SK-N-MC (cell line): ENCODE results near the gene SNRNP48.

ENCODE experiments used
- DNase-seq: peaks from one replicate; pipeline ENCODE4 v3.0.0-alpha.2; 2011; ENCODE audit warnings: low read depth, low spot score
- H3K27ac ChIP-seq: fragments of 200-600 bp; sonication (generic); 2 replicates; pipeline ENCODE4 v1.5.1; 2016; ENCODE audit warnings: mixed run types
- H3K36me3 ChIP-seq: fragments of 200-600 bp; sonication (generic); 2 replicates; pipeline ENCODE4 v1.6.1; 2017; ENCODE audit warnings: antibody characterized with exemption, low read length, mixed read lengths; ENCODE audit not compliant: insufficient read depth
- H3K4me3 ChIP-seq: fragments of 200-600 bp; sonication (generic); 2 replicates; pipeline ENCODE4 v1.5.1; 2016
- H3K9ac ChIP-seq: fragments of 200-600 bp; sonication (generic); 2 replicates; pipeline ENCODE4 v1.8.0; 2017; ENCODE audit warnings: mixed run types, mixed read lengths; ENCODE audit not compliant: insufficient read length
- H3K9me3 ChIP-seq: fragments of 200-600 bp; sonication (generic); 2 replicates; pipeline ENCODE4 v1.6.1; 2017; ENCODE audit warnings: low read depth, mild to moderate bottlenecking, antibody characterized with exemption, low read length, moderate library complexity, mixed read lengths
- EZH2 ChIP-seq: fragments of 200-600 bp; sonication (generic); IDR thresholded peaks from one replicate; pipeline ENCODE4 v1.6.1; 2017; ENCODE audit warnings: antibody characterized with exemption
- FOXP2 ChIP-seq: optimal IDR thresholded peaks from 2 replicates; pipeline ENCODE3; 2011; ENCODE audit warnings: mild to moderate bottlenecking, moderate library complexity; ENCODE audit not compliant: insufficient read depth; ENCODE audit errors: extremely low read length, control extremely low read depth
- POLR2AphosphoS5 ChIP-seq: IDR thresholded peaks from 2 replicates; pipeline ENCODE4 v1.6.1; 2012; ENCODE audit warnings: mild to moderate bottlenecking, low read depth, low read length, borderline replicate concordance

SNRNP48 gene

GRCh38 chr6:7624796-7625710 lies 35.1 kb downstream of the SNRNP48 start:
- TF ChIP-seq FOXP2: no peak
- no peak for TF ChIP-seq POLR2AphosphoS5
- TF ChIP-seq EZH2: no peak
- no peaks in the 10 kb centered on the region for H3K9me3 ChIP-seq
- H3K27ac ChIP-seq: peak overlapping the region; percentile 55
- no peak overlapping the region for H3K9ac ChIP-seq
- DNase-seq: peak; percentile 51
- H3K4me3 ChIP-seq: peak overlapping the region; percentile 36; the same call in 1 of the 2 replicates
- H3K36me3 ChIP-seq: no peaks in the 10 kb centered on the region

GRCh38 chr6:7628479-7628878 lies 38.5 kb downstream of the SNRNP48 start:
- no peak for DNase-seq
- TF ChIP-seq FOXP2 (no peak), EZH2 (no peak), POLR2AphosphoS5 (no peak)
- Histone ChIP-seq H3K9me3 (no peaks in the 10 kb centered on the region), H3K4me3 (no peak overlapping the region), H3K36me3 (no peaks in the 10 kb centered on the region), H3K27ac (no peak overlapping the region), H3K9ac (no peak overlapping the region)

GRCh38 chr6:7628909-7629308 lies 38.9 kb downstream of the SNRNP48 start:
- H3K4me3 ChIP-seq: no peak overlapping the region
- no peak overlapping the region for H3K9ac ChIP-seq
- TF ChIP-seq POLR2AphosphoS5: no peak
- TF ChIP-seq EZH2: no peak
- no peak for TF ChIP-seq FOXP2
- H3K36me3 ChIP-seq: no peaks in the 10 kb centered on the region
- H3K27ac ChIP-seq: no peak overlapping the region
- H3K9me3 ChIP-seq: no peaks in the 10 kb centered on the region
- DNase-seq: no peak

DNA sequence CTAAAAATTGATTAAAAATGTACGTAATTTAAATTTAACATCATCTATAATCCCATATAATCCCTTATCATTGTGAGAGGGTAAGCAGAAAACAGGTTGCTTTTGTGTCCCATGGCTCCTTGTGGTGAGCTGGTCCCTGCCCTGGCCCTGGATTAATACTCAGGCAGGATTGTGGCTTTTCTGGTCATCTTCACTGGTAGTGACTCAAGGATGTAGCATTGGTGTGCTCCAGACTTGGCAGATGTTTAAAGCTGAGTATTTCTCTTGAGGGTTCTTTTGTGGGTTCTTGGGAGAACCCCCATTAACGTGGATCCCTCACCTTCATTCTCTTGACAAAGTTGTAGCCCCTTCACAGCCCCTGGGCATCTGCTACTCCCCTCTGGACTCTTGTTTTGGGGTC lies 39.3 kb downstream of the SNRNP48 start:
- DNase-seq: no peak
- Histone ChIP-seq H3K36me3 (no peaks in the 10 kb centered on the region), H3K9ac (no peak overlapping the region), H3K27ac (no peak overlapping the region), H3K4me3 (no peak overlapping the region), H3K9me3 (no peaks in the 10 kb centered on the region)
- TF ChIP-seq EZH2 (no peak), FOXP2 (no peak), POLR2AphosphoS5 (no peak)

GRCh38 chr6:7630792-7631191 lies 40.8 kb downstream of the SNRNP48 start:
- TF ChIP-seq POLR2AphosphoS5: no peak
- TF ChIP-seq EZH2: no peak
- no peak for TF ChIP-seq FOXP2
- DNase-seq: no peak
- H3K36me3 ChIP-seq: no peaks in the 10 kb centered on the region
- no peak overlapping the region for H3K27ac ChIP-seq
- no peak overlapping the region for H3K9ac ChIP-seq
- H3K4me3 ChIP-seq: no peak overlapping the region
- H3K9me3 ChIP-seq: no peaks in the 10 kb centered on the region

DNA sequence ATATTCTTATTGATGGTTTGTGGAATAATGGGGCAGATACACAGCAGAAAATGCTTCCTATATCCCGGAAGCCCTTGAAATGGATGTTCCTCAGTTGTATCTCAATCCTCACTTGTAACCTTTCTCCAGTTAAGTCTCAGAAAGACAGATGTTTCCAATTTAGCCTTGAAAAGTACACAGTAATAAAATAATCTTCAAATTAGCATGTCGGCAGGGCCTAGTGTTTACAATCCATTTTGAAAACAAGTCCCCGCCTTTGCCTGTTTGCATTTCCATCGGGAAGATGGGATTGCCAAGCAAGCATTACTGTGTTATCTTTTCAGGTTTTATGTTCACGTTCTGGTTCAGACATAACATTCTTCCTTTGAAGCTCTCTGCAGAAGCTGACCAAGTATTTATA lies 41.5 kb downstream of the SNRNP48 start:
- no peak overlapping the region; the same call in 1 of the 2 replicates for H3K27ac ChIP-seq
- TF ChIP-seq EZH2 (no peak), POLR2AphosphoS5 (no peak), FOXP2 (peak; percentile 97)
- no peak overlapping the region; the same call in 1 of the 2 replicates for H3K4me3 ChIP-seq
- no peak overlapping the region for H3K9ac ChIP-seq
- no peaks in the 10 kb centered on the region for H3K9me3 ChIP-seq
- H3K36me3 ChIP-seq: no peaks in the 10 kb centered on the region
- DNase-seq: peak; percentile 62

GRCh38 chr6:7632501-7633290 lies 42.7 kb downstream of the SNRNP48 start:
- TF ChIP-seq FOXP2 (no peak), EZH2 (no peak), POLR2AphosphoS5 (no peak)
- H3K4me3 ChIP-seq: no peak overlapping the region
- no peak overlapping the region for H3K9ac ChIP-seq
- DNase-seq: no peak
- H3K36me3 ChIP-seq: no peaks in the 10 kb centered on the region
- no peaks in the 10 kb centered on the region for H3K9me3 ChIP-seq
- H3K27ac ChIP-seq: no peak overlapping the region

DNA sequence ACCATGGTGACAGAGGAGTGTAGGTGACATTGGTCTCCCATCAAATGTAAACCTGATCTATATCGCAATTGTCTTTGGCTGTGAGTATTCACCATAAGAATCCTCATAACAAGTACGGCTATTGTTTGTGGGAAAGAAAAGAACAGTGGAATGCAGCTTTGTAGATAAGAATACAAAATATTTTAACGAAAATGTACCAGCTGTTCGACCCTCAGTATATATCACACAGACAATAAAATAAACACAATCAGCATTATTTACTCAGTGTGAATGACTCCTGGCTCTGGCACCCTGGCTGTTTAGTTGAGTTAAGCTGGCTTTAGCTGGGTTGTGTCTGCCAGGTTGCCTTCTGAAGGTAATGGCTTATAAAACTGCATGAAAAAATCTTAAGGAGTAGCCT lies 43.4 kb downstream of the SNRNP48 start:
- H3K4me3 ChIP-seq: no peak overlapping the region
- H3K9ac ChIP-seq: no peak overlapping the region
- TF ChIP-seq EZH2 (no peak), FOXP2 (no peak), POLR2AphosphoS5 (no peak)
- H3K27ac ChIP-seq: no peak overlapping the region
- H3K36me3 ChIP-seq: no peaks in the 10 kb centered on the region
- DNase-seq: no peak
- no peaks in the 10 kb centered on the region for H3K9me3 ChIP-seq
